HepG2 (cell line): Measurements from ENCODE around the gene ESPNL.

Experiments
- ATF7 ChIP-seq, 2 experiments: fragments of 450-650 bp in 1 of 2; sonication (generic) in 1 of 2; formaldehyde crosslinking in 1 of 2; IDR thresholded peaks; 2 replicates each; pipeline versions ENCODE4 v1.4.0 to v1.6.1; 2016 to 2020; ENCODE audit warnings: antibody characterized with exemption in 1 of 2, mild to moderate bottlenecking in 1 of 2, missing genetic modification reagents in 1 of 2
- FOSL1 ChIP-seq: sonication (generic); formaldehyde crosslinking; IDR thresholded peaks from 2 replicates; pipeline ENCODE4 v1.9.0; 2021; ENCODE audit warnings: missing genetic modification reagents, borderline replicate concordance
- FOXM1 ChIP-seq: sonication (generic); formaldehyde crosslinking; IDR thresholded peaks from 2 replicates; pipeline ENCODE4 v1.5.0; 2020; ENCODE audit warnings: missing genetic modification reagents
- HNRNPLL ChIP-seq: fragments of 200-400 bp; formaldehyde crosslinking; IDR thresholded peaks from 2 replicates; pipeline ENCODE4 v1.6.1; 2017; ENCODE audit warnings: mild to moderate bottlenecking, low read depth, low read length; ENCODE audit not compliant: poor library complexity, severe bottlenecking
- MXI1 ChIP-seq: IDR thresholded peaks from 3 replicates; pipeline ENCODE4 v1.6.1; 2012; ENCODE audit warnings: low read depth, low read length, inconsistent platforms, borderline replicate concordance
- NFIC ChIP-seq: IDR thresholded peaks from 2 replicates; pipeline ENCODE4 v1.6.1; 2012; ENCODE audit warnings: mild to moderate bottlenecking, low read length, inconsistent platforms
- POLR2AphosphoS5 ChIP-seq: IDR thresholded peaks from 2 replicates; pipeline ENCODE4 v1.6.1; 2012; ENCODE audit warnings: low read depth, low read length
- ZFP41 ChIP-seq: sonication (generic); formaldehyde crosslinking; IDR thresholded peaks from 2 replicates; pipeline ENCODE4 v1.4.0; 2020; ENCODE audit warnings: mild to moderate bottlenecking, missing genetic modification reagents, borderline replicate concordance
- ZNF614 ChIP-seq: IDR thresholded peaks from 2 replicates; pipeline ENCODE4 v1.6.1; 2018; ENCODE audit warnings: missing biosample characterization, missing genetic modification reagents, inconsistent platforms, borderline replicate concordance
- TF ChIP-seq, protein P1 (sequence below): IDR thresholded peaks from 2 replicates; pipeline ENCODE4 v1.6.1; 2012; ENCODE audit warnings: inconsistent platforms

- no peak for TF ChIP-seq ATF7 (IDR thresholded peaks at IDR 0.05)
- no peak for TF ChIP-seq ATF7 (CRISPR knock-in tag; IDR thresholded peaks at IDR 0.05)
- no peak for TF ChIP-seq ZNF614
- no peak for TF ChIP-seq ZFP41 (CRISPR knock-in tag)
- TF ChIP-seq POLR2AphosphoS5: no peak
- TF ChIP-seq FOXM1: no peak
- TF ChIP-seq, protein P1, sequence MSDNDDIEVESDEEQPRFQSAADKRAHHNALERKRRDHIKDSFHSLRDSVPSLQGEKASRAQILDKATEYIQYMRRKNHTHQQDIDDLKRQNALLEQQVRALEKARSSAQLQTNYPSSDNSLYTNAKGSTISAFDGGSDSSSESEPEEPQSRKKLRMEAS: no peak
- no peak for TF ChIP-seq NFIC
- no peak for TF ChIP-seq FOSL1 (CRISPR knock-in tag)
- no peak for TF ChIP-seq HNRNPLL
- no peak for TF ChIP-seq MXI1
Observed at GRCh38 chr2:238093181-238094140, 6.7 kb upstream of the ESPNL start.
